H9 (cell line): ENCODE data around the gene MYOF. TPM values are rescaled to one million over a fixed set of nuclear protein-coding genes. Genes with fewer than 3 reads are reported as not detected.

Experiments used
- DNase-seq: peaks from one replicate; pipeline ENCODE4 v3.0.0-alpha.2; 2017
- H2AFZ ChIP-seq: one replicate; pipeline ENCODE4 v1.6.1; 2013; ENCODE audit warnings: mild to moderate bottlenecking, low read length, control low read depth, moderate library complexity
- H2AK5ac ChIP-seq: 2 replicates; pipeline ENCODE4 v1.6.1; 2013; ENCODE audit warnings: low read length, control low read depth, mixed read lengths; ENCODE audit not compliant: insufficient read length
- H2BK120ac ChIP-seq: one replicate; pipeline ENCODE4 v1.6.1; 2013; ENCODE audit warnings: low read depth, mild to moderate bottlenecking, low read length, control low read depth, inconsistent platforms; ENCODE audit not compliant: poor library complexity, severe bottlenecking
- H2BK12ac ChIP-seq: 2 replicates; pipeline ENCODE4 v1.6.1; 2013; ENCODE audit warnings: low read length, control low read depth, mixed read lengths, low read depth; ENCODE audit not compliant: insufficient read length
- H2BK15ac ChIP-seq: 2 replicates; pipeline ENCODE4 v1.6.1; 2013; ENCODE audit warnings: low read depth, low read length, control low read depth
- H2BK20ac ChIP-seq: one replicate; pipeline ENCODE4 v1.6.1; 2013; ENCODE audit warnings: low read depth, mild to moderate bottlenecking, low read length, control low read depth, inconsistent platforms; ENCODE audit not compliant: poor library complexity, severe bottlenecking
- H2BK5ac ChIP-seq: 2 replicates; pipeline ENCODE4 v1.6.1; 2013; ENCODE audit warnings: low read length, control low read depth, mixed read lengths; ENCODE audit not compliant: insufficient read length
- H3K14ac ChIP-seq: 2 replicates; pipeline ENCODE4 v1.6.1; 2013; ENCODE audit warnings: low read length, control low read depth; ENCODE audit not compliant: insufficient read depth
- H3K18ac ChIP-seq: 2 replicates; pipeline ENCODE4 v1.6.1; 2013; ENCODE audit warnings: low read depth, mild to moderate bottlenecking, mixed read lengths, low read length, control low read depth; ENCODE audit not compliant: insufficient read length
- H3K23ac ChIP-seq: 2 replicates; pipeline ENCODE4 v1.6.1; 2013; ENCODE audit warnings: low read length, control low read depth, mixed read lengths, low read depth; ENCODE audit not compliant: insufficient read length
- H3K23me2 ChIP-seq: 2 replicates; pipeline ENCODE4 v1.6.1; 2013; ENCODE audit warnings: low read depth, mild to moderate bottlenecking, mixed read lengths, low read length, control low read depth; ENCODE audit not compliant: insufficient read length, poor library complexity, severe bottlenecking
- H3K27ac ChIP-seq: 2 replicates; pipeline ENCODE4 v1.5.1; 2013; ENCODE audit warnings: low read length, control low read depth, mixed read lengths, low read depth; ENCODE audit not compliant: insufficient read length
- H3K27me3 ChIP-seq: 2 replicates; pipeline ENCODE4 v1.6.1; 2013; ENCODE audit warnings: low read length, control low read depth, inconsistent platforms; ENCODE audit not compliant: insufficient read depth
- H3K4ac ChIP-seq: 2 replicates; pipeline ENCODE4 v1.6.1; 2013; ENCODE audit warnings: low read depth, mild to moderate bottlenecking, control low read depth, inconsistent platforms, low read length, moderate library complexity
- H3K4me1 ChIP-seq: 2 replicates; pipeline ENCODE4 v1.6.1; 2013; ENCODE audit warnings: low read length, control low read depth, inconsistent platforms; ENCODE audit not compliant: insufficient read depth
- H3K4me2 ChIP-seq: 2 replicates; pipeline ENCODE4 v1.6.1; 2013; ENCODE audit warnings: low read length, control low read depth, mixed read lengths; ENCODE audit not compliant: insufficient read length, insufficient read depth
- H3K56ac ChIP-seq: 2 replicates; pipeline ENCODE4 v1.6.1; 2013; ENCODE audit warnings: low read depth, mild to moderate bottlenecking, mixed read lengths, low read length, control low read depth; ENCODE audit not compliant: insufficient read length
- H3K79me1 ChIP-seq: 2 replicates; pipeline ENCODE4 v1.6.1; 2013; ENCODE audit warnings: low read depth, mild to moderate bottlenecking, moderate library complexity, low read length, control low read depth, inconsistent platforms; ENCODE audit not compliant: insufficient read depth, poor library complexity, severe bottlenecking
- H3K79me2 ChIP-seq: 2 replicates; pipeline ENCODE4 v1.6.1; 2013; ENCODE audit warnings: low read length, control low read depth, inconsistent platforms; ENCODE audit not compliant: insufficient read depth
- H3K9ac ChIP-seq: 2 replicates; pipeline ENCODE4 v1.6.1; 2013; ENCODE audit warnings: low read length, control low read depth, mixed read lengths; ENCODE audit not compliant: insufficient read length; ENCODE audit errors: extremely low read depth
- H3K9me3 ChIP-seq: one replicate; pipeline ENCODE4 v1.6.1; 2013; ENCODE audit warnings: low read depth, low read length, inconsistent platforms; ENCODE audit not compliant: control insufficient read depth
- H3T11ph ChIP-seq: one replicate; pipeline ENCODE4 v1.6.1; 2013; ENCODE audit warnings: mild to moderate bottlenecking, low read length, control low read depth, inconsistent platforms
- H4K20me1 ChIP-seq: one replicate; pipeline ENCODE4 v1.6.1; 2013; ENCODE audit not compliant: control insufficient read depth, insufficient read length, insufficient read depth
- H4K5ac ChIP-seq: 2 replicates; pipeline ENCODE4 v1.6.1; 2013; ENCODE audit warnings: low read depth, mild to moderate bottlenecking, mixed read lengths, low read length, control low read depth; ENCODE audit not compliant: insufficient read length
- H4K8ac ChIP-seq: replicated peaks from 2 replicates; pipeline ENCODE4 v1.6.1; 2013; ENCODE audit warnings: low read length, control low read depth, mixed read lengths, low read depth; ENCODE audit not compliant: insufficient read length
- H4K91ac ChIP-seq: 2 replicates; pipeline ENCODE4 v1.6.1; 2013; ENCODE audit warnings: low read depth, mild to moderate bottlenecking, moderate library complexity, mixed read lengths, low read length, control low read depth; ENCODE audit not compliant: insufficient read length
- H3K27ac Mint-ChIP-seq, 3 experiments: 2 replicates in 2 of 3; 3 replicates in 1 of 3; pipeline ENCODE4 v1.8.0; 2020 to 2021; ENCODE audit warnings: mixed read lengths in 3 of 3, mild to moderate bottlenecking in 1 of 3, moderate library complexity in 1 of 3
- H3K27me3 Mint-ChIP-seq: 2 replicates; pipeline ENCODE4 v1.8.0; 2021; ENCODE audit warnings: low read depth, mild to moderate bottlenecking, moderate library complexity, mixed read lengths
- H3K36me3 Mint-ChIP-seq, 3 experiments: 2 replicates in 2 of 3; 3 replicates in 1 of 3; pipeline ENCODE4 v1.8.0; 2020 to 2021; ENCODE audit warnings: low read depth in 3 of 3, mixed read lengths in 3 of 3; ENCODE audit not compliant: insufficient read depth in 1 of 3
- H3K4me1 Mint-ChIP-seq, 2 experiments: 2 replicates each; pipeline ENCODE4 v1.8.0; 2020; ENCODE audit warnings: mixed read lengths in 2 of 2
- H3K4me3 Mint-ChIP-seq, 2 experiments: 2 replicates in 1 of 2; 3 replicates in 1 of 2; pipeline ENCODE4 v1.8.0; 2020 to 2021; ENCODE audit warnings: mild to moderate bottlenecking in 2 of 2, mixed read lengths in 2 of 2, moderate library complexity in 1 of 2
- H3K9me3 Mint-ChIP-seq, 2 experiments: 2 replicates in 1 of 2; 3 replicates in 1 of 2; pipeline ENCODE4 v1.8.0; 2020; ENCODE audit warnings: mild to moderate bottlenecking in 2 of 2, mixed read lengths in 2 of 2, moderate library complexity in 1 of 2
- WGBS: extraction: QIAGEN DNeasy Blood & Tissue Kit; methylation state at CpG from one replicate; pipeline ENCODE4 v1.1.7; 2013; ENCODE audit warnings: missing lambda C conversion rate, low lambda C conversion rate, mixed read lengths; ENCODE audit not compliant: insufficient read length; ENCODE audit errors: extremely low coverage; 5-methylcytosine and 5-hydroxymethylcytosine counted together
- total RNA-seq: library from RNA; stranded (reverse); gene quantifications from 2 replicates; pipeline ENCODE4 v1.2.1, GENCODE V29; 2021
- TF ChIP-seq, protein P1 (sequence below): fragments of 200-600 bp; sonication (generic); conservative IDR thresholded peaks from 3 replicates; pipeline ENCODE4 v1.8.0; 2021; ENCODE audit warnings: antibody characterized with exemption, mild to moderate bottlenecking

Gene MYOF
- total RNA-seq, 1 experiment from 2014 or later = 2.8 TPM

DNA sequence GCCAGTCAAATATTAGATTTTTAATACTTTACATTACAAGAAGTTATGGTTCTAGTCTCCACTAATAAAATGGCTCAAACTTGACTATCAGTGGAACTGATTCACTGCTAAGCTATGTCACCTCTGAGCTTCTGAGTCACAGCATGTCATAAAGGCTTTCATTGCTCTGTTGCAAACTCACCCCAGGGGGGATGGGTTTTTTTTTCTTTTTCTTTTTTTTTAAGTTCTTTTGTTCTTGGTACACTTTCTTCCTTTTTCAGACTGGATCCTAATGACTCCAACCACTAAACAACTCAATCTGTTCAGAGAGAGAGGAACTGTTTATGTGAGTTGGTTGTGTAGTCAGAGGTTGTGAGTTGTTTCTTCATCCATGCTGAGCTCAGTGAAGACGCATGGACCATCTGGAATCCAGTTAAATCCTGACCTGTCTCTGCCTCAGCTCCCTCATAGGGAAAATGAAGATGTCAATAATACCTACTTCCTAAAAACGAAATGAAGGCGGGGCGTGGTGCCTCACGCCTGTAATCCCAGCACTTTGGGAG lies 11.0 kb downstream of the MYOF start:
- no peak overlapping the region for H3K4me3 Mint-ChIP-seq
- Histone ChIP-seq H3K23me2 (no peaks in the 10 kb centered on the region), H4K5ac (no peak overlapping the region), H3K9me3 (no peaks in the 10 kb centered on the region), H3T11ph (no peak overlapping the region), H2BK12ac (no peak overlapping the region), H4K91ac (no peak overlapping the region), H3K27me3 (no peaks in the 10 kb centered on the region), H3K56ac (no peak overlapping the region), H3K14ac (no peak overlapping the region), H2BK5ac (no peak overlapping the region), H3K18ac (no peak overlapping the region), H3K23ac (no peak overlapping the region), H3K9ac (no peak overlapping the region), H4K20me1 (no peaks in the 10 kb centered on the region), H3K4ac (no peak overlapping the region), H2BK15ac (no peak overlapping the region), H2BK20ac (no peak overlapping the region), H3K4me1 (no peaks in the 10 kb centered on the region), H2BK120ac (no peak overlapping the region), H3K27ac (no peak overlapping the region), H2AK5ac (no peak overlapping the region), H2AFZ (no peak overlapping the region), H3K79me1 (no peaks in the 10 kb centered on the region), H4K8ac (no peak overlapping the region), H3K79me2 (no peaks in the 10 kb centered on the region), H3K4me2 (no peak overlapping the region)
- peaks cover 15 to 18% of the 10 kb centered on the region in 2 experiments for H3K4me1 Mint-ChIP-seq
- H3K9me3 Mint-ChIP-seq = no peaks in the 10 kb centered on the region; a peak in 1 of 5 replicates
- TF ChIP-seq, protein P1, sequence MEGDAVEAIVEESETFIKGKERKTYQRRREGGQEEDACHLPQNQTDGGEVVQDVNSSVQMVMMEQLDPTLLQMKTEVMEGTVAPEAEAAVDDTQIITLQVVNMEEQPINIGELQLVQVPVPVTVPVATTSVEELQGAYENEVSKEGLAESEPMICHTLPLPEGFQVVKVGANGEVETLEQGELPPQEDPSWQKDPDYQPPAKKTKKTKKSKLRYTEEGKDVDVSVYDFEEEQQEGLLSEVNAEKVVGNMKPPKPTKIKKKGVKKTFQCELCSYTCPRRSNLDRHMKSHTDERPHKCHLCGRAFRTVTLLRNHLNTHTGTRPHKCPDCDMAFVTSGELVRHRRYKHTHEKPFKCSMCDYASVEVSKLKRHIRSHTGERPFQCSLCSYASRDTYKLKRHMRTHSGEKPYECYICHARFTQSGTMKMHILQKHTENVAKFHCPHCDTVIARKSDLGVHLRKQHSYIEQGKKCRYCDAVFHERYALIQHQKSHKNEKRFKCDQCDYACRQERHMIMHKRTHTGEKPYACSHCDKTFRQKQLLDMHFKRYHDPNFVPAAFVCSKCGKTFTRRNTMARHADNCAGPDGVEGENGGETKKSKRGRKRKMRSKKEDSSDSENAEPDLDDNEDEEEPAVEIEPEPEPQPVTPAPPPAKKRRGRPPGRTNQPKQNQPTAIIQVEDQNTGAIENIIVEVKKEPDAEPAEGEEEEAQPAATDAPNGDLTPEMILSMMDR = no peak
- H3K27me3 Mint-ChIP-seq = no peaks in the 10 kb centered on the region
- no peak for DNase-seq
- H3K27ac Mint-ChIP-seq = no peak overlapping the region; a peak in 1 of 7 replicates
- no peaks in the 10 kb centered on the region for H3K36me3 Mint-ChIP-seq
- WGBS = no CpG with 5 or more reads among the region's 5 CpGs
